ENCODE data around the gene PLAGL1.

- TF ChIP-seq, protein P1, sequence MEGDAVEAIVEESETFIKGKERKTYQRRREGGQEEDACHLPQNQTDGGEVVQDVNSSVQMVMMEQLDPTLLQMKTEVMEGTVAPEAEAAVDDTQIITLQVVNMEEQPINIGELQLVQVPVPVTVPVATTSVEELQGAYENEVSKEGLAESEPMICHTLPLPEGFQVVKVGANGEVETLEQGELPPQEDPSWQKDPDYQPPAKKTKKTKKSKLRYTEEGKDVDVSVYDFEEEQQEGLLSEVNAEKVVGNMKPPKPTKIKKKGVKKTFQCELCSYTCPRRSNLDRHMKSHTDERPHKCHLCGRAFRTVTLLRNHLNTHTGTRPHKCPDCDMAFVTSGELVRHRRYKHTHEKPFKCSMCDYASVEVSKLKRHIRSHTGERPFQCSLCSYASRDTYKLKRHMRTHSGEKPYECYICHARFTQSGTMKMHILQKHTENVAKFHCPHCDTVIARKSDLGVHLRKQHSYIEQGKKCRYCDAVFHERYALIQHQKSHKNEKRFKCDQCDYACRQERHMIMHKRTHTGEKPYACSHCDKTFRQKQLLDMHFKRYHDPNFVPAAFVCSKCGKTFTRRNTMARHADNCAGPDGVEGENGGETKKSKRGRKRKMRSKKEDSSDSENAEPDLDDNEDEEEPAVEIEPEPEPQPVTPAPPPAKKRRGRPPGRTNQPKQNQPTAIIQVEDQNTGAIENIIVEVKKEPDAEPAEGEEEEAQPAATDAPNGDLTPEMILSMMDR (IDR thresholded peaks at IDR 0.05; ENCODE audit: insufficient read depth, low read depth, low read length) = no peak
- no peak for TF ChIP-seq EZH2 (IDR thresholded peaks at IDR 0.05; ENCODE audit: insufficient read depth, low read length)
These were observed 71.7 kb downstream of the PLAGL1 start for GRCh38 chr6:143936347-143936746.

Measured in astrocyte (in vitro differentiated cells and primary cell).